CD8-positive, alpha-beta memory T cell (primary cell): ENCODE data around the gene ADK. TPM values are rescaled to one million over a fixed set of nuclear protein-coding genes. Genes with fewer than 3 reads are reported as not detected.
"Not testable (repeated sequence)": the region's sequence is repeated elsewhere in the genome, so short reads cannot be mapped to it uniquely, and the experiment has no call there.

ENCODE experiments used
- CTCF ChIA-PET: fragments of 350-600 bp; sonication (Branson Sonifier 250); formaldehyde crosslinking; loops from one replicate; lab custom pipeline; 2021; ENCODE audit warnings: antibody characterized with exemption; lab: Charles Lee
- POLR2A ChIA-PET: fragments of 350-600 bp; sonication (Branson Sonifier 250); formaldehyde crosslinking; loops from one replicate; lab custom pipeline; 2021; ENCODE audit warnings: antibody characterized with exemption; lab: Charles Lee
- DNase-seq, 5 donors: peaks; one replicate each; pipeline versions ENCODE4 v3.0.0 to v3.0.0-alpha.2; 2020 to 2022; ENCODE audit warnings: mixed read lengths in 1 of 5
- H3K27ac ChIP-seq: one replicate; pipeline ENCODE4 v1.7.0; 2013; ENCODE audit warnings: low read depth, mild to moderate bottlenecking, low read length, moderate library complexity
- H3K27me3 ChIP-seq: 2 replicates; pipeline ENCODE4 v1.7.0; 2013; ENCODE audit warnings: low read length, mild to moderate bottlenecking; ENCODE audit not compliant: insufficient read depth, poor library complexity, severe bottlenecking
- H3K36me3 ChIP-seq: 2 replicates; pipeline ENCODE4 v1.7.0; 2013; ENCODE audit warnings: mild to moderate bottlenecking, low read length, moderate library complexity; ENCODE audit not compliant: insufficient read depth
- H3K4me1 ChIP-seq: 2 replicates; pipeline ENCODE4 v1.7.0; 2013; ENCODE audit warnings: mild to moderate bottlenecking, low read length, moderate library complexity; ENCODE audit not compliant: insufficient read depth
- H3K4me3 ChIP-seq: 2 replicates; pipeline ENCODE4 v1.7.0; 2013; ENCODE audit warnings: mild to moderate bottlenecking, low read length
- H3K9me3 ChIP-seq: 2 replicates; pipeline ENCODE4 v1.7.0; 2013; ENCODE audit warnings: mild to moderate bottlenecking, low read length
- H3K27ac Mint-ChIP-seq, 8 donors: one replicate each; pipeline ENCODE4 v1.8.0; 2020 to 2021; ENCODE audit warnings: mixed read lengths in 8 of 8, mild to moderate bottlenecking in 6 of 8, inconsistent platforms in 3 of 8, moderate library complexity in 3 of 8
- H3K27me3 Mint-ChIP-seq, 2 donors: one replicate each; pipeline ENCODE4 v1.8.0; 2020 to 2021; ENCODE audit warnings: mixed read lengths in 2 of 2, mild to moderate bottlenecking in 1 of 2, moderate library complexity in 1 of 2
- H3K36me3 Mint-ChIP-seq, 3 donors: one replicate each; pipeline ENCODE4 v1.8.0; 2020 to 2021; ENCODE audit warnings: mixed read lengths in 3 of 3, inconsistent platforms in 1 of 3, mild to moderate bottlenecking in 1 of 3
- H3K4me1 Mint-ChIP-seq, 3 donors: one replicate each; pipeline ENCODE4 v1.8.0; 2020 to 2021; ENCODE audit warnings: mixed read lengths in 3 of 3, inconsistent platforms in 1 of 3, mild to moderate bottlenecking in 1 of 3
- H3K4me3 Mint-ChIP-seq, 7 donors: one replicate each; pipeline ENCODE4 v1.8.0; 2020 to 2021; ENCODE audit warnings: mixed read lengths in 7 of 7, mild to moderate bottlenecking in 6 of 7, moderate library complexity in 4 of 7, inconsistent platforms in 2 of 7
- H3K9me3 Mint-ChIP-seq, 5 donors: one replicate each; pipeline ENCODE4 v1.8.0; 2020 to 2022; ENCODE audit warnings: mixed read lengths in 5 of 5, mild to moderate bottlenecking in 3 of 5, moderate library complexity in 2 of 5, inconsistent platforms in 1 of 5
- polyA plus RNA-seq: library from polyadenylated mRNA; unstranded; fragments of 300-500 nt; fragmentation: Illumina TruSeq; gene quantifications from one replicate; pipeline ENCODE4 v1.2.3, GENCODE V29; 2021
- total RNA-seq, 2 experiments: library from RNA; stranded (reverse); gene quantifications; one replicate each; pipeline ENCODE4 v1.2.3, GENCODE V29; 2021

The ADK gene
- total and polyA plus RNA-seq, 3 experiments from 2014 or later: 54.1 to 65.1 (median 64.4) TPM

DNA sequence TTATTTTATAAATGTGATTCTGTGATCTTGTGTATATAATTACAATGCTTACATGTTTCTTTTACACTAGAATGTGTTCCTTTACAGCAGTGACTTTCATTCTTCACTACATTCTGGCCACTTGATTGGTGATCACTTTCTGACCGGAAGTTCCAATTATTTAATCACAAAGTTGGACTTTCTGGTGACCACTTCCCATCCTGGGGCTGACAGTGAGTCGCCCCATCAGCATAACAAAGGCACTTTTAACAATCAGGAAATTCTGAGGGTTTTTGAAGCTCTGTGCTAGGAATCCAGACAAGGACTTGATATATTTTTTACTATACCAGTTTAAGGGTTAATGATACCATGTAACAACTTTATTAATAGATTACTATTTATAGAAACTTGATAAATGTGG lies 393.1 kb downstream of the ADK start:
- H3K4me1 Mint-ChIP-seq: peaks cover 6 to 14% (median 7%) of the 10 kb centered on the region in 3 donors
- H3K9me3 Mint-ChIP-seq: no peaks in the 10 kb centered on the region
- Histone ChIP-seq H3K4me1 (no peaks in the 10 kb centered on the region), H3K36me3 (no peaks in the 10 kb centered on the region), H3K4me3 (no peak overlapping the region), H3K27ac (no peak overlapping the region), H3K9me3 (no peaks in the 10 kb centered on the region), H3K27me3 (no peaks in the 10 kb centered on the region)
- no peaks in the 10 kb centered on the region for H3K27me3 Mint-ChIP-seq
- peak overlapping the region in 1 of 7 donors; percentile 23 for H3K4me3 Mint-ChIP-seq
- H3K27ac Mint-ChIP-seq: peak overlapping the region in 4 of 8 donors; percentile 9 to 65 (median 42)
- H3K36me3 Mint-ChIP-seq: peaks cover 0 to 2% (median 1%) of the 10 kb centered on the region in 3 donors
- CTCF ChIA-PET: no interaction called here
- no peak for DNase-seq
- POLR2A ChIA-PET: no interaction called here

- H3K4me3 ChIP-seq: no peak overlapping the region
- no peaks in the 10 kb centered on the region for H3K4me1 ChIP-seq
- H3K36me3 Mint-ChIP-seq: peaks cover 5 to 12% (median 7%) of the 10 kb centered on the region in 3 donors
- H3K9me3 ChIP-seq: no peaks in the 10 kb centered on the region
- H3K9me3 Mint-ChIP-seq: no peaks in the 10 kb centered on the region
- H3K4me1 Mint-ChIP-seq: peaks cover 5 to 8% (median 5%) of the 10 kb centered on the region in 3 donors
- H3K27me3 ChIP-seq: no peaks in the 10 kb centered on the region
- DNase-seq: no peak
- H3K4me3 Mint-ChIP-seq: no peak overlapping the region
- POLR2A ChIA-PET: no interaction called here
- H3K27me3 Mint-ChIP-seq: no peaks in the 10 kb centered on the region
- H3K27ac ChIP-seq: no peak overlapping the region
- H3K27ac Mint-ChIP-seq: no peak overlapping the region
- H3K36me3 ChIP-seq: no peaks in the 10 kb centered on the region
- CTCF ChIA-PET: no interaction called here
Measured at GRCh38 chr10:74548676-74549075, 397.7 kb downstream of the ADK start.

- H3K27ac Mint-ChIP-seq: no peak overlapping the region
- no peak overlapping the region for H3K27ac ChIP-seq
- no peaks in the 10 kb centered on the region for H3K27me3 ChIP-seq
- H3K27me3 Mint-ChIP-seq: no peaks in the 10 kb centered on the region
- H3K4me1 ChIP-seq: no peaks in the 10 kb centered on the region
- H3K36me3 ChIP-seq: no peaks in the 10 kb centered on the region
- no peak overlapping the region for H3K4me3 Mint-ChIP-seq
- no peak for DNase-seq
- ChIA-PET POLR2A (no interaction called here), CTCF (no interaction called here)
- H3K4me3 ChIP-seq: no peak overlapping the region
- H3K4me1 Mint-ChIP-seq: no peaks in the 10 kb centered on the region
- H3K36me3 Mint-ChIP-seq: peaks cover 0 to 15% (median 12%) of the 10 kb centered on the region in 3 donors
- H3K9me3 ChIP-seq: no peaks in the 10 kb centered on the region
- H3K9me3 Mint-ChIP-seq: no peaks in the 10 kb centered on the region
Measured at GRCh38 chr10:74556072-74556705, 405.2 kb downstream of the ADK start.

DNA sequence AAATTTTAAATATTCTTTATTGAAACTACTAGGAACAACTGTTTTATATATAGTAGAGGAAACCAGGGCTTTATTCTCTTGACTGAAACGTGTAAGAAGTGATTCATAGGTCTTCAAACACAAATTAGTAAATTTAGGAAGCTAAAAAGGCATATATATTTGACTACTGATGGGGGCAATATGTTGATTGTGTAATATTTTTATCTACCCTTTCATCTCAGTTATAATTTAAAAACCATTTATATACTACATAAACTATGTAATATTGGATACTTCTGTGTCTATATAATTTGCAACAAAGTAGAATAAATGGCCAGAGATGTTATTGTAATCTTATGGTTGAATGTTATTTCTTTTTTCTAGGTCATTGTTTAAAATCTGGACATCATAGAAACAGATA lies 406.1 kb downstream of the ADK start:
- no peaks in the 10 kb centered on the region for H3K27me3 Mint-ChIP-seq
- POLR2A ChIA-PET: no interaction called here

GRCh38 chr10:74558403-74558802 lies 407.4 kb downstream of the ADK start:
- Histone ChIP-seq H3K4me3 (no peak overlapping the region), H3K27ac (no peak overlapping the region), H3K4me1 (no peaks in the 10 kb centered on the region), H3K27me3 (no peaks in the 10 kb centered on the region), H3K36me3 (no peaks in the 10 kb centered on the region), H3K9me3 (no peaks in the 10 kb centered on the region)
- ChIA-PET POLR2A (no interaction called here), CTCF (no interaction called here)
- DNase-seq: no peak
- no peaks in the 10 kb centered on the region for H3K9me3 Mint-ChIP-seq
- peaks cover 0 to 4% (median 4%) of the 10 kb centered on the region in 3 donors for H3K4me1 Mint-ChIP-seq
- H3K27ac Mint-ChIP-seq: peak overlapping the region in 3 of 8 donors; percentile 8 to 50 (median 17)
- H3K4me3 Mint-ChIP-seq: no peak overlapping the region
- peaks cover 0 to 12% (median 8%) of the 10 kb centered on the region in 3 donors for H3K36me3 Mint-ChIP-seq
- no peaks in the 10 kb centered on the region for H3K27me3 Mint-ChIP-seq

More for the DNA sequence above, 406.1 kb downstream of the ADK start:
- Histone ChIP-seq H3K9me3 (no peaks in the 10 kb centered on the region), H3K4me3 (no peak overlapping the region), H3K27ac (no peak overlapping the region), H3K27me3 (no peaks in the 10 kb centered on the region), H3K36me3 (no peaks in the 10 kb centered on the region), H3K4me1 (no peaks in the 10 kb centered on the region)
- Mint-ChIP-seq H3K4me3 (no peak overlapping the region), H3K4me1 (no peaks in the 10 kb centered on the region), H3K27ac (no peak overlapping the region), H3K36me3 (peaks cover 0 to 15% (median 12%) of the 10 kb centered on the region in 3 donors), H3K9me3 (no peaks in the 10 kb centered on the region)
- CTCF ChIA-PET: no interaction called here
- DNase-seq: no peak

DNA sequence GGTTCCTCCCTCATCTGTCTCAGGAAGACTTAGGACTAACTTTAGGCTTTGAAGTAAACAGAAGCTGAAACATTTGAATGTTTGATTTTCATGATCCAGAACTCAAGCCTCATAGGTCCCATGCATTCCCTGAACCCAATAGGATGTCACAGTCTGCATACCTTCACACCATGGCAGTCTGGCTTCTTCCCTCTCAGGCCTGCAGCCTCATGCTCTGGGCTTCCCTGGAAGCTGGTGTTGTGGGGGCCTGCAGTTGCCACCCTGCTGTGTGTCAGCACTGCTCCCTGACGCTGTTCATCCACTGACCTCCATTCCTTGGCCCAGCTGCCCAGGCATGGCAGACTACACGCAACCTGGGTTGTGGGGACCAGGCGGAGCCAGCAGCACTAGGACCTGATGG lies 407.9 kb downstream of the ADK start:
- Mint-ChIP-seq H3K27me3 (no peaks in the 10 kb centered on the region), H3K4me1 (peaks cover 0 to 4% (median 4%) of the 10 kb centered on the region in 3 donors), H3K4me3 (no peak overlapping the region), H3K27ac (no peak overlapping the region), H3K9me3 (no peaks in the 10 kb centered on the region), H3K36me3 (peaks cover 0 to 12% (median 7%) of the 10 kb centered on the region in 3 donors)
- Histone ChIP-seq H3K27me3 (no peaks in the 10 kb centered on the region), H3K9me3 (no peaks in the 10 kb centered on the region), H3K4me1 (no peaks in the 10 kb centered on the region), H3K36me3 (no peaks in the 10 kb centered on the region), H3K4me3 (no peak overlapping the region), H3K27ac (no peak overlapping the region)
- POLR2A ChIA-PET: interaction anchor here (0.6 kb wide), 1 partner anchor 65 kb away, joined by 4 read pairs; no protein-coding TSS in a partner anchor
- no peak for DNase-seq
- CTCF ChIA-PET: no interaction called here

DNA sequence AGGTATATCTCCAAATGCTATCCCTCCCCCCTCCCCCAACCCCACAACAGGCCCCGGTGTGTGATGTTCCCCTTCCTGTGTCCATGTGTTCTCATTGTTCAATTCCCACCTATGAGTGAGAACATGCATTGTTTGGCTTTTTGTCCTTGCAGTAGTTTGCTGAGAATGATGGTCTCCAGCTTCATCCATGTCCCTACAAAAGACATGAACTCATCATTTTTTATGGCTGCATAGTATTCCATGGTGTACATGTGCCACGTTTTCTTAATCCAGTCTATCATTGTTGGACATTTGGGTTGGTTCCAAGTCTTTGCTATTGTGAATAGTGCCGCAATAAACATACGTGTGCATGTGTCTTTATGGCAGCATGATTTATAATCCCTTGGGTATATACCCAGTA lies 417.9 kb downstream of the ADK start:
- H3K36me3 ChIP-seq, H3K27ac Mint-ChIP-seq, H3K4me1 ChIP-seq, H3K9me3 ChIP-seq, H3K27ac ChIP-seq, CTCF ChIA-PET, DNase-seq, H3K4me1 Mint-ChIP-seq, H3K4me3 Mint-ChIP-seq, POLR2A ChIA-PET, H3K27me3 Mint-ChIP-seq, H3K4me3 ChIP-seq, H3K9me3 Mint-ChIP-seq, H3K27me3 ChIP-seq: not testable (repeated sequence)
- H3K36me3 Mint-ChIP-seq: peaks cover 7 to 11% (median 9%) of the 10 kb centered on the region in 3 donors

DNA sequence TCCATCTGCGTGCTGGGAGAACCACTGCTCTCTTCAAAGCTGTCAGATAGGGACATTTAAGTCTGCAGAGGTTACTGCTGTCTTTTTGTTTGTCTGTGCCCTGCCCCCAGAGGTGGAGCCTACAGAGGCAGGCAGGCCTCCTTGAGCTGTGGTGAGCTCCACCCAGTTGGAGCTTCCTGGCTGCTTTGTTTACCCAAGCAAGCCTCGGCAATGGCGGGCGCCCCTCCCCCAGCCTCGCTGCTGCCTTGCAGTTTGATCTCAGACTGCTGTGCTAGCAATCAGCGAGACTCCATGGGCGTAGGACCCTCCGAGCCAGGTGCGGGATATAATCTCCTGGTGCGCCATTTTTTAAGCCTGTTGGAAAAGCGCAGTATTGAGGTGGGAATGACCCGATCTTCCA lies 422.5 kb downstream of the ADK start:
- H3K27ac ChIP-seq, CTCF ChIA-PET, H3K4me3 ChIP-seq, H3K9me3 ChIP-seq, H3K9me3 Mint-ChIP-seq, H3K27me3 Mint-ChIP-seq, DNase-seq, H3K4me3 Mint-ChIP-seq, H3K36me3 ChIP-seq, H3K27me3 ChIP-seq, POLR2A ChIA-PET, H3K4me1 ChIP-seq: not testable (repeated sequence)
- peak overlapping the region in 1 of 8 donors; percentile 17 for H3K27ac Mint-ChIP-seq
- peaks cover 9 to 16% (median 11%) of the 10 kb centered on the region in 3 donors for H3K36me3 Mint-ChIP-seq
- H3K4me1 Mint-ChIP-seq: peaks cover 3 to 22% (median 15%) of the 10 kb centered on the region in 3 donors
